Activated naive CD8-positive, alpha-beta T cell treated with anti-CD3 and anti-CD28 coated beads, Interleukin-2, amount 50 U/mL, for 24 hours (primary cell): ENCODE data around the gene MRPL16.
"Not testable (repeated sequence)": the region's sequence is repeated elsewhere in the genome, so short reads cannot be mapped to it uniquely, and the experiment has no call there.

Source experiments
- ATAC-seq: fragments of 150-1000 bp; cut with Tn5 transposase; one replicate; pipeline ENCODE4 v1.10.0; 2021
- DNase-seq: peaks from one replicate; pipeline ENCODE4 v3.0.0; 2021
- H3K27ac Mint-ChIP-seq: one replicate; pipeline ENCODE4 v1.8.0; 2021; ENCODE audit warnings: mild to moderate bottlenecking, mixed read lengths
- H3K27me3 Mint-ChIP-seq: one replicate; pipeline ENCODE4 v1.8.0; 2021; ENCODE audit warnings: mixed read lengths
- H3K36me3 Mint-ChIP-seq: one replicate; pipeline ENCODE4 v1.8.0; 2021; ENCODE audit warnings: low read depth, mixed read lengths
- H3K4me1 Mint-ChIP-seq: one replicate; pipeline ENCODE4 v1.8.0; 2021; ENCODE audit warnings: mixed read lengths
- H3K4me3 Mint-ChIP-seq: one replicate; pipeline ENCODE4 v1.8.0; 2021; ENCODE audit warnings: mild to moderate bottlenecking, moderate library complexity, mixed read lengths
- H3K9me3 Mint-ChIP-seq: one replicate; pipeline ENCODE4 v1.8.0; 2021; ENCODE audit warnings: mixed read lengths

MRPL16 gene

GRCh38 chr11:59800390-59801025 lies 10.1 kb downstream of the MRPL16 start:
- Mint-ChIP-seq H3K9me3 (no peaks in the 10 kb centered on the region), H3K4me1 (no peaks in the 10 kb centered on the region), H3K27ac (no peak overlapping the region)

GRCh38 chr11:59794417-59794816 lies 16.2 kb downstream of the MRPL16 start:
- Mint-ChIP-seq H3K27ac (no peak overlapping the region), H3K4me3 (no peak overlapping the region), H3K9me3 (no peaks in the 10 kb centered on the region), H3K36me3 (peaks cover 5% of the 10 kb centered on the region), H3K27me3 (no peaks in the 10 kb centered on the region), H3K4me1 (no peaks in the 10 kb centered on the region)
- DNase-seq (no peak), ATAC-seq (no peak)

More at GRCh38 chr11:59800390-59801025, 10.1 kb downstream of the MRPL16 start:
- no peaks in the 10 kb centered on the region for H3K27me3 Mint-ChIP-seq
- H3K4me3 Mint-ChIP-seq = no peak overlapping the region
- no peak for ATAC-seq
- DNase-seq = no peak
- H3K36me3 Mint-ChIP-seq = peaks cover 2% of the 10 kb centered on the region

- H3K9me3 Mint-ChIP-seq = no peaks in the 10 kb centered on the region
- ATAC-seq (no peak), DNase-seq (no peak)
- H3K4me1 Mint-ChIP-seq = no peaks in the 10 kb centered on the region
- H3K4me3 Mint-ChIP-seq = no peak overlapping the region
- peaks cover 5% of the 10 kb centered on the region for H3K36me3 Mint-ChIP-seq
- no peaks in the 10 kb centered on the region for H3K27me3 Mint-ChIP-seq
- H3K27ac Mint-ChIP-seq = no peak overlapping the region
Measured at GRCh38 chr11:59792507-59792906, 18.1 kb downstream of the MRPL16 start.

GRCh38 chr11:59791639-59792038 lies 18.9 kb downstream of the MRPL16 start:
- ATAC-seq = no peak
- no peak for DNase-seq
- H3K36me3 Mint-ChIP-seq = peaks cover 5% of the 10 kb centered on the region
- H3K27me3 Mint-ChIP-seq = no peaks in the 10 kb centered on the region
- H3K4me1 Mint-ChIP-seq = peaks cover 1% of the 10 kb centered on the region
- H3K27ac Mint-ChIP-seq = no peak overlapping the region
- no peaks in the 10 kb centered on the region for H3K9me3 Mint-ChIP-seq
- no peak overlapping the region for H3K4me3 Mint-ChIP-seq

GRCh38 chr11:59787816-59788215 lies 22.8 kb downstream of the MRPL16 start:
- peaks cover 5% of the 10 kb centered on the region for H3K36me3 Mint-ChIP-seq
- peaks cover 18% of the 10 kb centered on the region for H3K4me1 Mint-ChIP-seq

GRCh38 chr11:59787255-59787588 lies 23.4 kb downstream of the MRPL16 start:
- Mint-ChIP-seq H3K27me3 (no peaks in the 10 kb centered on the region), H3K4me3 (no peak overlapping the region), H3K27ac (no peak overlapping the region), H3K9me3 (no peaks in the 10 kb centered on the region), H3K4me1 (peaks cover 18% of the 10 kb centered on the region), H3K36me3 (peaks cover 7% of the 10 kb centered on the region)
- DNase-seq (no peak), ATAC-seq (no peak)

More at GRCh38 chr11:59787816-59788215, 22.8 kb downstream of the MRPL16 start:
- H3K27me3 Mint-ChIP-seq = no peaks in the 10 kb centered on the region
- H3K9me3 Mint-ChIP-seq = no peaks in the 10 kb centered on the region
- H3K4me3 Mint-ChIP-seq = no peak overlapping the region
- H3K27ac Mint-ChIP-seq = no peak overlapping the region
- DNase-seq = no peak
- ATAC-seq = no peak

- ATAC-seq = no peak
- Mint-ChIP-seq H3K27me3 (no peaks in the 10 kb centered on the region), H3K36me3 (peaks cover 8% of the 10 kb centered on the region), H3K27ac (no peak overlapping the region), H3K9me3 (no peaks in the 10 kb centered on the region), H3K4me3 (no peak overlapping the region), H3K4me1 (peaks cover 18% of the 10 kb centered on the region)
- no peak for DNase-seq
Measured at GRCh38 chr11:59785818-59786217, 24.8 kb downstream of the MRPL16 start.

- not testable (repeated sequence) for H3K36me3 Mint-ChIP-seq, H3K9me3 Mint-ChIP-seq, H3K4me3 Mint-ChIP-seq, H3K27ac Mint-ChIP-seq, H3K27me3 Mint-ChIP-seq, ATAC-seq, DNase-seq
- peaks cover 18% of the 10 kb centered on the region for H3K4me1 Mint-ChIP-seq
Measured at GRCh38 chr11:59784441-59784840, 26.1 kb downstream of the MRPL16 start.

- Mint-ChIP-seq H3K36me3 (peaks cover 5% of the 10 kb centered on the region), H3K4me1 (peaks cover 18% of the 10 kb centered on the region), H3K9me3 (no peaks in the 10 kb centered on the region), H3K4me3 (no peak overlapping the region), H3K27ac (no peak overlapping the region), H3K27me3 (no peaks in the 10 kb centered on the region)
- DNase-seq = peak; percentile 5
- peak; percentile 56 for ATAC-seq
Measured at GRCh38 chr11:59783632-59784090, 26.9 kb downstream of the MRPL16 start.

GRCh38 chr11:59782080-59782479 lies 28.5 kb downstream of the MRPL16 start:
- peaks cover 18% of the 10 kb centered on the region for H3K4me1 Mint-ChIP-seq
- no peak overlapping the region for H3K27ac Mint-ChIP-seq
- no peak overlapping the region for H3K4me3 Mint-ChIP-seq
- H3K9me3 Mint-ChIP-seq = no peaks in the 10 kb centered on the region
- H3K36me3 Mint-ChIP-seq = peaks cover 5% of the 10 kb centered on the region
- no peaks in the 10 kb centered on the region for H3K27me3 Mint-ChIP-seq
- ATAC-seq (no peak), DNase-seq (no peak)

GRCh38 chr11:59779487-59779886 lies 31.1 kb downstream of the MRPL16 start:
- H3K4me1 Mint-ChIP-seq = peaks cover 28% of the 10 kb centered on the region
- no peaks in the 10 kb centered on the region for H3K27me3 Mint-ChIP-seq
- DNase-seq = no peak
- H3K36me3 Mint-ChIP-seq = peaks cover 5% of the 10 kb centered on the region
- no peak overlapping the region for H3K4me3 Mint-ChIP-seq
- H3K9me3 Mint-ChIP-seq = no peaks in the 10 kb centered on the region
- ATAC-seq = no peak
- no peak overlapping the region for H3K27ac Mint-ChIP-seq

- Mint-ChIP-seq H3K27me3 (no peaks in the 10 kb centered on the region), H3K4me3 (no peak overlapping the region), H3K4me1 (peaks cover 16% of the 10 kb centered on the region), H3K36me3 (peaks cover 4% of the 10 kb centered on the region), H3K9me3 (no peaks in the 10 kb centered on the region), H3K27ac (no peak overlapping the region)
- ATAC-seq (no peak), DNase-seq (no peak)
Measured at GRCh38 chr11:59778122-59778521, 32.5 kb downstream of the MRPL16 start.

GRCh38 chr11:59777104-59777503 lies 33.5 kb downstream of the MRPL16 start:
- Mint-ChIP-seq H3K27ac (no peak overlapping the region), H3K36me3 (peaks cover 1% of the 10 kb centered on the region), H3K27me3 (no peaks in the 10 kb centered on the region), H3K4me3 (no peak overlapping the region), H3K4me1 (peaks cover 24% of the 10 kb centered on the region), H3K9me3 (no peaks in the 10 kb centered on the region)
- ATAC-seq (no peak), DNase-seq (no peak)

GRCh38 chr11:59776210-59777066 lies 34.1 kb downstream of the MRPL16 start:
- Mint-ChIP-seq H3K27me3 (no peaks in the 10 kb centered on the region), H3K27ac (no peak overlapping the region), H3K4me1 (peaks cover 30% of the 10 kb centered on the region), H3K9me3 (no peaks in the 10 kb centered on the region), H3K36me3 (peaks cover 1% of the 10 kb centered on the region), H3K4me3 (no peak overlapping the region)
- ATAC-seq (peak; percentile 69), DNase-seq (no peak)

- no peaks in the 10 kb centered on the region for H3K27me3 Mint-ChIP-seq
- H3K36me3 Mint-ChIP-seq = peaks cover 1% of the 10 kb centered on the region
- no peak overlapping the region for H3K27ac Mint-ChIP-seq
- DNase-seq (no peak), ATAC-seq (no peak)
- peaks cover 34% of the 10 kb centered on the region for H3K4me1 Mint-ChIP-seq
- no peaks in the 10 kb centered on the region for H3K9me3 Mint-ChIP-seq
- H3K4me3 Mint-ChIP-seq = no peak overlapping the region
Measured at GRCh38 chr11:59773083-59773440, 37.5 kb downstream of the MRPL16 start.
